ENCODE data around the gene SLC25A13.

SLC25A13 gene

GRCh38 chr7:96157856-96158255, 164.0 kb downstream of the SLC25A13 start:
- TF ChIP-seq CTCF (IDR thresholded peaks at IDR 0.05): no peak

GRCh38 chr7:96152706-96153105, 169.2 kb downstream of the SLC25A13 start:
- TF ChIP-seq CTCF (IDR thresholded peaks at IDR 0.05): no peak

DNA sequence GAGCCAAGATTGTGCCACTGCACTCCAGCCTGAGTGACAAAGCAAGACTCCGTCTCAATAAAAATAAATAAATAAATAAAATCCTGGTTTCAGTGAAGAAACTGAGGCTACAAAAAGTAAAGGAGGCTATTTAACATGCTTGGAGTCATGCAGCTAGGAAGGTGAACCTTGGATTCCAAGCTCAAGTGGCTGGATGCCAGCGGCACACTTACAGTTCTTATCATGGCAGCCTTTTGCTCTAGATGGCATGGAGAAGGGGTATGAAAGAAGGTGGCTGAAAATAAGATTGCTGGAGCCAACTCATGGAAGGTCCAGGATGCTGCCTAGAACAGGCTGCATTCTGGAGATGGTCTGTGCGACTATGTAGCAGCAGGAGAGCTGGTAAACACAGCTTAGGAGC, 170.0 kb downstream of the SLC25A13 start:
- no peak for TF ChIP-seq CTCF (IDR thresholded peaks at IDR 0.05)

- TF ChIP-seq CTCF (IDR thresholded peaks at IDR 0.05): no peak
These were observed 177.7 kb downstream of the SLC25A13 start for GRCh38 chr7:96144260-96144526.

DNA sequence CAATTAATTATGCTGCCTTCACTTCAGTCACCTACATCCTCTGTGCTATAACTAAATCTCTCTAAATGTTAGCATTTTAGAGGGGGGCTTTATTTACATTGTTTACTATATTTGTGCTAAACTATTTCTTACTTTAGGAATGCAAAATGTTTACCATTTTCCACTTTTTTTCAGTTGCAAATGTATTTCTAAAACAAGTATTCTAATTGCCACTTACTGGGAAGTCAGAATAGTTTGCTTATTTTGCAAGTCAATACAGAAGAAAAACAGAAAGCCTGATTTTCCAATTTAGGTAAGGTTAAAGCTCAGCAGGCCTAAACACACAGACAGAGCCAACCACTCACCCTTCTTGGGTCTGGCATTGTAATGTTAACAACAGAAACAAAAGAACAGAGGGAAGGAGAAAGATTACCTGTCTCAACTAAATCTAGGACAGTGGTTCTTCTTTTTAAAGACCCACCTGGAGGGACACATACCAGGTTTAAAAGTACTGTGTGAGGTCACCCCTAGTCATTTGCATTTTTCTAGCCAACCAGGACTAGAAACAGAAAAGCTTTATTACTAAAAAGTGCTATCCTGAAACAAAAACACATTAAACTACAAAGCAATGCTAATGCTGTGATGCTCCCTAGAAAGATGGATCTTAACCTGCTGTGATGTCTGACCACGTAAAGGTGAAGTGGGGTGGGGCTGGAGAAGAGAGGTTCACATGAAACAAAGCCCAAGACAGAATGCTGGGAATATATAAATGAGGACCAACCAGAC, 178.2 kb downstream of the SLC25A13 start:
- TF ChIP-seq CTCF (IDR thresholded peaks at IDR 0.05): no peak

DNA sequence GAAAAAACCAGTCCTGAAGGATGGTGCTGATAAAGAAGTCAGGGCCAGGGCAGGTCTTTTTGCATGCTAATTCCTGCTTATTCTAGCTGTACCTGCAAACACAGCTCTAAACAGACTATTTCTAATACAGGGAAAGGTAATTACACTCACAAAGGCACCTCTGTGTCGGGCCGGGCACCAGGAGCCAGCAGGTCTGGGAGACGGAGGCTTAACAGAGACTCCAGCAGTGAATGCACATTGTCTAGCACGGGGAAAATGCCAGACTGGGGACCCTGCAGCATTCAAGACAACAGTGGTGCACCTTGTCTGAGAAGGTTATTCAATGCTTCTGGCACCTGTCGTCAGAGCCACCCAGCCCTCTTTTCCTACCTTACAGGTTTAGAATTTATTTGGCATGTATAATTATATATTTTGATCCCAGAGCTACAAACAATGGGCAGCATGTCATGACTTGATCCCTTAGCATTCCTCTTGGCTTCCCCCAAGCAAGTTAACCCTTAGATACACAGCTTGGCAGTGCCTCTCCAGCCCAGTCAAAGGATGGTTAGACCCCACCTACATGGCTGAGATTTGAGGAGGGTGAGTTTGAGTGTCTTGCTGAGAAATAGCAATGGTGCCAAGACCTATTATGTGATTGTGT, 185.2 kb downstream of the SLC25A13 start:
- no peak for TF ChIP-seq CTCF (IDR thresholded peaks at IDR 0.05)

GRCh38 chr7:96135241-96135640, 186.7 kb downstream of the SLC25A13 start:
- no peak for TF ChIP-seq CTCF (IDR thresholded peaks at IDR 0.05)

All from LNCAP (cell line).